GM12878 (cell line): Measurements from ENCODE around the gene EPHB2. TPM values are rescaled to one million over a fixed set of nuclear protein-coding genes. Genes with fewer than 3 reads are reported as not detected.

Source experiments
- ATAC-seq: fragments of 200-7000 bp; cut with Tn5 transposase; 3 replicates; pipeline ENCODE4 v1.9.1; 2020; ENCODE audit warnings: mild to moderate bottlenecking, moderate library complexity
- BruUV-seq: library from RNA; stranded (reverse); fragments of 400-500 nt; replicated peaks from 2 replicates; lab custom pipeline; 2021; lab: Mats Ljungman, UMichigan
- CTCF ChIA-PET: fragments of 300-600 bp; sonication (Branson Sonifier 250); formaldehyde crosslinking; extraction: SDS; loops from one replicate; lab custom pipeline; 2021; ENCODE audit warnings: inconsistent platforms; lab: Yijun Ruan, JAX
- POLR2A ChIA-PET: fragments of 350-600 bp; formaldehyde crosslinking; extraction: SDS; loops from one replicate; lab custom pipeline; 2021; ENCODE audit warnings: inconsistent platforms; lab: Charles Lee
- RAD21 ChIA-PET: fragments of 300-600 bp; sonication (Branson Sonifier 250); formaldehyde crosslinking; loops from one replicate; lab custom pipeline; 2023; ENCODE audit warnings: antibody characterized with exemption; ENCODE audit not compliant: unreplicated experiment; lab: Charles Lee
- SMC1A ChIA-PET: fragments of 300-600 bp; sonication (Branson Sonifier 250); formaldehyde crosslinking; loops from one replicate; lab custom pipeline; 2023; ENCODE audit not compliant: unreplicated experiment, uncharacterized antibody; lab: Charles Lee
- DNase-seq: peaks from one replicate; pipeline ENCODE4 v3.0.0-alpha.2; 2011; ENCODE audit warnings: low read depth, low spot score
- FAIRE-seq: peaks from 3 replicates; lab custom pipeline; 2011; peaks lifted over from hg19 to GRCh38; lab: Jason Lieb, UNC
- H2AFZ ChIP-seq: 2 replicates; pipeline ENCODE4 v1.6.0; 2011; ENCODE audit warnings: low read depth, low read length, control low read depth; ENCODE audit not compliant: control insufficient read depth
- H3K27ac ChIP-seq: 2 replicates; pipeline ENCODE4 v1.5.1; 2011; ENCODE audit warnings: control low read depth; ENCODE audit not compliant: control insufficient read depth, insufficient read depth
- H3K27me3 ChIP-seq, 2 experiments: replicated peaks in 1 of 2; 2 replicates each; pipeline versions ENCODE4 v1.6.0 to v1.6.1; 2011; ENCODE audit warnings: low read length in 1 of 2; ENCODE audit not compliant: control insufficient read depth in 2 of 2, insufficient read depth in 2 of 2
- H3K36me3 ChIP-seq, 2 experiments: 2 replicates each; pipeline ENCODE4 v1.5.1; 2011; ENCODE audit warnings: low read length in 1 of 2; ENCODE audit not compliant: control insufficient read depth in 2 of 2, insufficient read depth in 2 of 2
- H3K4me1 ChIP-seq: 2 replicates; pipeline ENCODE4 v1.6.1; 2011; ENCODE audit warnings: mild to moderate bottlenecking, low read length, moderate library complexity, mixed read lengths; ENCODE audit not compliant: control insufficient read depth, insufficient read depth
- H3K4me2 ChIP-seq: 2 replicates; pipeline ENCODE4 v1.6.0; 2011; ENCODE audit warnings: control low read depth; ENCODE audit not compliant: control insufficient read depth, insufficient read depth
- H3K4me3 ChIP-seq: fragments of 200-600 bp; sonication (generic); 2 replicates; pipeline ENCODE4 v1.5.1; 2016
- H3K79me2 ChIP-seq: 2 replicates; pipeline ENCODE4 v1.6.0; 2011; ENCODE audit warnings: low read length; ENCODE audit not compliant: control insufficient read depth, insufficient read depth
- H3K9ac ChIP-seq: 2 replicates; pipeline ENCODE4 v1.8.0; 2011; ENCODE audit warnings: low read length, control low read depth, mixed read lengths; ENCODE audit not compliant: control insufficient read depth, insufficient read depth
- H3K9me3 ChIP-seq: replicated peaks from 3 replicates; pipeline ENCODE4 v1.5.1; 2011; ENCODE audit warnings: mild to moderate bottlenecking, low read length; ENCODE audit not compliant: control insufficient read depth, insufficient read depth
- H4K20me1 ChIP-seq: 2 replicates; pipeline ENCODE4 v1.6.0; 2011; ENCODE audit not compliant: control insufficient read depth, insufficient read depth
- BHLHE40 ChIP-seq, 2 experiments: fragments of 450-650 bp in 1 of 2; IDR thresholded peaks; 2 replicates each; pipeline ENCODE4 v1.6.1; 2011 to 2017; ENCODE audit warnings: low read depth in 2 of 2, borderline replicate concordance in 1 of 2, improper control_type of control experiment in 1 of 2, low read length in 1 of 2, mild to moderate bottlenecking in 1 of 2
- JUNB ChIP-seq: IDR thresholded peaks from 2 replicates; pipeline ENCODE4 v1.6.1; 2016; ENCODE audit warnings: antibody characterized with exemption, mild to moderate bottlenecking
- MYB ChIP-seq: fragments of 150-350 bp; IDR thresholded peaks from 2 replicates; pipeline ENCODE4 v1.6.1; 2014; ENCODE audit warnings: mild to moderate bottlenecking, low read depth, low read length, borderline replicate concordance
- RELA ChIP-seq: fragments of 450-650 bp; IDR thresholded peaks from 2 replicates; pipeline ENCODE4 v1.8.0; 2014; ENCODE audit warnings: borderline replicate concordance; ENCODE audit not compliant: partially characterized antibody
- WGBS: methylation state at CpG from one replicate; pipeline ENCODE4 v1.1.6; 2016; ENCODE audit warnings: low lambda C conversion rate; ENCODE audit not compliant: insufficient replicate concordance, insufficient coverage; ENCODE audit errors: missing lambda C conversion rate; 5-methylcytosine and 5-hydroxymethylcytosine counted together
- in situ Hi-C: fragments of 300-500 bp; cut with MboI; formaldehyde crosslinking; loops from 9 replicates; pipeline ENCODE4 v1.14.3; 2018; ENCODE audit warnings: mixed read lengths
- intact Hi-C: fragments of 100-400 bp; cut with micrococcal nuclease; formaldehyde crosslinking; loops from one replicate; pipeline ENCODE4 v1.14.2; 2022; ENCODE audit not compliant: unreplicated experiment
- polyA plus RNA-seq, 11 experiments: library from polyadenylated mRNA; depleted of rRNA in 4 of 11; unstranded in 6 of 11; stranded (reverse) in 5 of 11; fragments of >200 nt; fragmentation: Nextera tagmentation in 4 of 11; fragmentation: Illumina TruSeq in 1 of 11; extraction: Ambion mirVana in 4 of 11; extraction: Trizol in 1 of 11; gene quantifications; 1 replicate in 1 of 11; 2 replicates in 10 of 11; pipeline versions ENCODE4 v1.2.1 to v1.2.3, GENCODE V29; 2011 to 2016; ENCODE audit warnings: inconsistent platforms in 2 of 11, missing spikeins in 2 of 11, low read depth in 1 of 11
- total RNA-seq, 4 experiments: library from RNA; depleted of rRNA in 3 of 4; stranded (reverse); fragments of >200 nt in 3 of 4; fragmentation: Illumina TruSeq in 1 of 4; extraction: Trizol in 1 of 4; gene quantifications; 2 replicates each; pipeline versions ENCODE4 v1.2.1 to v1.2.3, GENCODE V29; 2013 to 2021
- TF ChIP-seq, protein P1 (sequence below): fragments of 450-650 bp; IDR thresholded peaks from 2 replicates; pipeline ENCODE4 v1.6.1; 2014; ENCODE audit warnings: mild to moderate bottlenecking
- TF ChIP-seq, protein P2 (sequence below): fragments of 450-650 bp; IDR thresholded peaks from 2 replicates; pipeline ENCODE4 v1.6.1; 2017; ENCODE audit warnings: antibody characterized with exemption, mild to moderate bottlenecking, moderate library complexity

Gene EPHB2
- total and polyA plus RNA-seq, 10 of the 15 experiments (the other 5 are each of a cell fraction or from before 2014, with no cell fraction given): 0.13 to 3.3 (median 0.92) TPM

DNA sequence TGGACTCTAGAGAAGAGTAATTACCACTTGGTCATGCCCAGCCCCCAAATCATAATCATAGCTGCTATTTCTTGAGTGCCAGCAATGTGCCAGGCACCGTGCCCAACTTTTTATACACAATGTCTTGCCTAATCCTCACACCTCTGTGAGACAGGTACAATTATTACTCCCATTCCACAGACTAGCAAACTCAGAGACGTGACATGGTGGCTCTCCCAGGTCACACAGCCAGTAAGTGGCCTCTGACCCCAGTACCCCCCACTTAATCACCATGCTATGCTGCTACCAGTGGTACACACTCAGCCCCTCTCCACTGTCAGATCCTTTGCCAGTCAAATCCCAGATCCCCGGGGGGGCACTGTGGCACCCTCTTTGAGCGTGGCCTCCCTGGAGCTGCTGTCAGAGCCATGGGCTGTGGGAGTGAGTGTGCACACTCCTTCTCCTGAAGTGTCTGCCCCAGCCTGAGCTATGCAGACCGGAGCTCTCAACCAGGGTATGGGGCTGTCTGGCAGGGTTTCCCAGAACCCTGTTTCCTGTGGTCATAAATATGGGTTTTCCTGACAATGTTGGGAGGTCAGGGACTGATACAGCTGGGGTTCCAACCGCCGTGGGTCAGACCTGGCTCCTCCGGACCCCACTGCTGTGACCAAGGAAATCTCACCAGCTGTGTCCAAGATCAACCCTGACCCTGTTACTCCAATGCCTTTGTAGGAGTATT is 210.3 kb downstream of the EPHB2 start (continued):
- TF ChIP-seq, protein P1, sequence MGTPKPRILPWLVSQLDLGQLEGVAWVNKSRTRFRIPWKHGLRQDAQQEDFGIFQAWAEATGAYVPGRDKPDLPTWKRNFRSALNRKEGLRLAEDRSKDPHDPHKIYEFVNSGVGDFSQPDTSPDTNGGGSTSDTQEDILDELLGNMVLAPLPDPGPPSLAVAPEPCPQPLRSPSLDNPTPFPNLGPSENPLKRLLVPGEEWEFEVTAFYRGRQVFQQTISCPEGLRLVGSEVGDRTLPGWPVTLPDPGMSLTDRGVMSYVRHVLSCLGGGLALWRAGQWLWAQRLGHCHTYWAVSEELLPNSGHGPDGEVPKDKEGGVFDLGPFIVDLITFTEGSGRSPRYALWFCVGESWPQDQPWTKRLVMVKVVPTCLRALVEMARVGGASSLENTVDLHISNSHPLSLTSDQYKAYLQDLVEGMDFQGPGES: no peak
- no peak for TF ChIP-seq RELA
- no peak for TF ChIP-seq JUNB
- TF ChIP-seq BHLHE40 (IDR thresholded peaks at IDR 0.05; ENCODE audit: borderline replicate concordance in 1 of 2, low read depth in 2 of 2, low read length in 1 of 2): no peak

DNA sequence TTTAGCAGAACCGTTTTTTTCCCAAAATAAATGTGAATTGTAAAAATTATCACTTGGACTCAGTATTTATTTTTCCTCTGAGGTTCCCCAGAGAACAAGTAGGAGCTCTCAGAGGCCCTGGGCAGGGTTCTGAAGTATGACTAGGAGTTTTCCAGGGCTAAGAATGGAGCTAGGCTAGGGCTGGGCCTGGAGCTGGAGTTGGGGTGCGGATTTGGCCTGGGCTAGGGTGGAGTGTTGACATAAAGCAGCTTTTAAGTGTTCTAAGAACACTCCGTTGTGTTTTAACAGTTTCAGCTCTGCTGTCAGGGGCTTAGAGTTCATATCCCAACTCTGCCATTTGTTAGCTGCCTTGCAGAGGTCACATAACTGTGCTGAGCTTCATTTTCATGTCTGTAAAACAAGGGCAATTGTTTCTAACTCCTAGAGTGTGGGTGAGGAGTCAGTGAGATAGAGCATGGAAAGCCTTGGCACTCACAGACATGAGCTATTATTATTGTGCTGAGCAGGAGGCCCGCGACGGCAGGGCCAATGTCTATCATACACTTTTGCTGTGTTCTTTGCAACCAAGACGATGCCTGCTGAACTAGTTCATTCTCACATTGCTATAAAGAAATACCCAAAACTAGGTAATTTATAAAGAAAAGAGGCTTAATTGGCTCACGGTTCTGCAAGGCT is 210.9 kb downstream of the EPHB2 start:
- Histone ChIP-seq H4K20me1 (no peaks in the 10 kb centered on the region), H3K4me3 (no peak overlapping the region), H2AFZ (no peak overlapping the region), H3K27ac (no peak overlapping the region), H3K4me2 (no peak overlapping the region), H3K9ac (no peak overlapping the region), H3K9me3 (no peaks in the 10 kb centered on the region), H3K79me2 (no peaks in the 10 kb centered on the region), H3K27me3 (no peaks in the 10 kb centered on the region), H3K36me3 (no peaks in the 10 kb centered on the region), H3K4me1 (no peaks in the 10 kb centered on the region)
- DNase-seq (no peak), FAIRE-seq (no peak), ATAC-seq (no peak)
- BruUV-seq: no TSS peak
- intact Hi-C loops (no loop called here), in situ Hi-C loops (no loop called here)
- ChIA-PET RAD21 (no interaction called here), SMC1A (no interaction called here), POLR2A (no interaction called here), CTCF (interaction anchor here (1.6 kb wide), 1 partner anchor 217 kb away, joined by 4 read pairs; no protein-coding TSS in a partner anchor)
- TF ChIP-seq MYB: no peak
- TF ChIP-seq, protein P2, sequence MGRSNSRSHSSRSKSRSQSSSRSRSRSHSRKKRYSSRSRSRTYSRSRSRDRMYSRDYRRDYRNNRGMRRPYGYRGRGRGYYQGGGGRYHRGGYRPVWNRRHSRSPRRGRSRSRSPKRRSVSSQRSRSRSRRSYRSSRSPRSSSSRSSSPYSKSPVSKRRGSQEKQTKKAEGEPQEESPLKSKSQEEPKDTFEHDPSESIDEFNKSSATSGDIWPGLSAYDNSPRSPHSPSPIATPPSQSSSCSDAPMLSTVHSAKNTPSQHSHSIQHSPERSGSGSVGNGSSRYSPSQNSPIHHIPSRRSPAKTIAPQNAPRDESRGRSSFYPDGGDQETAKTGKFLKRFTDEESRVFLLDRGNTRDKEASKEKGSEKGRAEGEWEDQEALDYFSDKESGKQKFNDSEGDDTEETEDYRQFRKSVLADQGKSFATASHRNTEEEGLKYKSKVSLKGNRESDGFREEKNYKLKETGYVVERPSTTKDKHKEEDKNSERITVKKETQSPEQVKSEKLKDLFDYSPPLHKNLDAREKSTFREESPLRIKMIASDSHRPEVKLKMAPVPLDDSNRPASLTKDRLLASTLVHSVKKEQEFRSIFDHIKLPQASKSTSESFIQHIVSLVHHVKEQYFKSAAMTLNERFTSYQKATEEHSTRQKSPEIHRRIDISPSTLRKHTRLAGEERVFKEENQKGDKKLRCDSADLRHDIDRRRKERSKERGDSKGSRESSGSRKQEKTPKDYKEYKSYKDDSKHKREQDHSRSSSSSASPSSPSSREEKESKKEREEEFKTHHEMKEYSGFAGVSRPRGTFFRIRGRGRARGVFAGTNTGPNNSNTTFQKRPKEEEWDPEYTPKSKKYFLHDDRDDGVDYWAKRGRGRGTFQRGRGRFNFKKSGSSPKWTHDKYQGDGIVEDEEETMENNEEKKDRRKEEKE: no peak
- WGBS: 46% methylated on average over 8 of the region's 8 CpGs
